Body of pancreas (tissue), 4 donors: Measurements from ENCODE around the gene TBCEL.

ENCODE experiments used
- CTCF ChIP-seq, 7 experiments: fragments of 450-650 bp in 4 of 7; fragments of 200-600 bp in 3 of 7; sonication (generic) in 3 of 7; IDR thresholded peaks; one replicate each; pipeline ENCODE4 v1.5.1; 2016 to 2019; ENCODE audit warnings: antibody characterized with exemption in 7 of 7
- POLR2A ChIP-seq, 3 donors: fragments of 450-650 bp; IDR thresholded peaks; one replicate each; pipeline ENCODE4 v1.6.1; 2016; ENCODE audit warnings: antibody characterized with exemption in 3 of 3, mild to moderate bottlenecking in 2 of 3

- TF ChIP-seq CTCF (IDR thresholded peaks at IDR 0.05) (no peak), POLR2A (IDR thresholded peaks at IDR 0.05) (no peak)
Observed at GRCh38 chr11:120974466-120974865, 49.4 kb upstream of the TBCEL start.
